B cell (primary cell): Measurements from ENCODE around the gene SNX14. TPM values are rescaled to one million over a fixed set of nuclear protein-coding genes. Genes with fewer than 3 reads are reported as not detected.

Source experiments
- ATAC-seq: fragments of 200-7000 bp; cut with Tn5 transposase; one replicate; pipeline ENCODE4 v1.10.0; 2021; ENCODE audit warnings: low read depth, mild to moderate bottlenecking, moderate number of reproducible peaks, moderate library complexity
- CTCF ChIA-PET: fragments of 350-600 bp; sonication (Branson Sonifier 250); formaldehyde crosslinking; loops from one replicate; lab custom pipeline; 2021; ENCODE audit warnings: antibody characterized with exemption, inconsistent platforms; lab: Charles Lee
- POLR2A ChIA-PET: fragments of 350-600 bp; sonication (Branson Sonifier 250); formaldehyde crosslinking; loops from one replicate; lab custom pipeline; 2021; ENCODE audit warnings: antibody characterized with exemption; lab: Charles Lee
- DNase-seq: peaks from one replicate; pipeline ENCODE4 v3.0.0; 2013
- H2AFZ ChIP-seq: 2 replicates; pipeline ENCODE4 v1.6.1; 2012; ENCODE audit warnings: mild to moderate bottlenecking, low read depth, low read length; ENCODE audit not compliant: insufficient read depth, poor library complexity, severe bottlenecking
- H3K27ac ChIP-seq, 2 donors: 1 replicate in 1 of 2; 2 replicates in 1 of 2; pipeline ENCODE4 v1.5.1; 2012 to 2013; ENCODE audit warnings: low read length in 2 of 2, mild to moderate bottlenecking in 2 of 2, moderate library complexity in 1 of 2
- H3K27me3 ChIP-seq, 4 experiments: fragments of 200-600 bp in 1 of 4; sonication (generic) in 1 of 4; replicated peaks in 1 of 4; 1 replicate in 2 of 4; 2 replicates in 2 of 4; pipeline versions ENCODE4 v1.6.1 to v1.7.0; 2013 to 2016; ENCODE audit warnings: low read length in 3 of 4, mild to moderate bottlenecking in 2 of 4, mixed read lengths in 1 of 4, moderate library complexity in 1 of 4; ENCODE audit not compliant: insufficient read depth in 4 of 4, control insufficient read depth in 3 of 4; ENCODE audit errors: control extremely low read depth in 1 of 4
- H3K36me3 ChIP-seq, 2 experiments: replicated peaks in 1 of 2; 1 replicate in 1 of 2; 2 replicates in 1 of 2; pipeline versions ENCODE4 v1.6.1 to v1.7.1; 2013; ENCODE audit warnings: low read length in 1 of 2; ENCODE audit not compliant: insufficient read depth in 2 of 2, control insufficient read depth in 1 of 2; ENCODE audit errors: control extremely low read depth in 1 of 2, extremely low read depth in 1 of 2
- H3K4me1 ChIP-seq, 2 donors: fragments of 200-600 bp in 1 of 2; sonication (generic) in 1 of 2; 1 replicate in 1 of 2; 2 replicates in 1 of 2; pipeline versions ENCODE4 v1.5.1 to v1.6.1; 2013 to 2017; ENCODE audit warnings: low read length in 2 of 2; ENCODE audit not compliant: control insufficient read depth in 2 of 2, insufficient read depth in 2 of 2
- H3K4me2 ChIP-seq: replicated peaks from 2 replicates; pipeline ENCODE3; 2012; ENCODE audit warnings: mild to moderate bottlenecking, low read depth, low read length; ENCODE audit not compliant: poor library complexity, severe bottlenecking
- H3K4me3 ChIP-seq, 5 experiments: fragments of 200-600 bp in 1 of 5; sonication (generic) in 1 of 5; 1 replicate in 3 of 5; 2 replicates in 2 of 5; pipeline versions ENCODE4 v1.5.1 to v1.7.0; 2011 to 2016; ENCODE audit warnings: low read length in 4 of 5, mild to moderate bottlenecking in 4 of 5, low read depth in 2 of 5, control low read depth in 1 of 5, moderate library complexity in 1 of 5; ENCODE audit not compliant: insufficient read depth in 1 of 5; ENCODE audit errors: control extremely low read depth in 1 of 5, extremely low read depth in 1 of 5
- H3K79me2 ChIP-seq: fragments of 200-600 bp; sonication (generic); one replicate; pipeline ENCODE4 v1.6.0; 2016; ENCODE audit warnings: low read length; ENCODE audit not compliant: control insufficient read depth, insufficient read depth
- H3K9ac ChIP-seq: fragments of 200-600 bp; sonication (generic); 2 replicates; pipeline ENCODE4 v1.6.1; 2017; ENCODE audit warnings: mild to moderate bottlenecking, low read length, moderate library complexity
- H3K9me3 ChIP-seq, 3 donors: one replicate each; pipeline versions ENCODE4 v1.6.1 to v1.7.1; 2013; ENCODE audit warnings: low read length in 2 of 3; ENCODE audit not compliant: control insufficient read depth in 2 of 3, insufficient read depth in 1 of 3; ENCODE audit errors: control extremely low read depth in 1 of 3
- H4K20me1 ChIP-seq: 2 replicates; pipeline ENCODE4 v1.6.0; 2012; ENCODE audit warnings: mild to moderate bottlenecking, low read length; ENCODE audit not compliant: insufficient read depth, control insufficient read depth, poor library complexity, severe bottlenecking
- H3K27ac Mint-ChIP-seq: one replicate; pipeline ENCODE4 v1.8.0; 2021; ENCODE audit warnings: mixed read lengths
- H3K27me3 Mint-ChIP-seq: one replicate; pipeline ENCODE4 v1.8.0; 2021; ENCODE audit warnings: mixed read lengths
- H3K4me1 Mint-ChIP-seq: one replicate; pipeline ENCODE4 v1.8.0; 2021; ENCODE audit warnings: mixed read lengths
- H3K4me3 Mint-ChIP-seq: one replicate; pipeline ENCODE4 v1.8.0; 2021; ENCODE audit warnings: mixed read lengths
- H3K9me3 Mint-ChIP-seq: one replicate; pipeline ENCODE4 v1.8.0; 2022; ENCODE audit warnings: mixed read lengths; ENCODE audit not compliant: insufficient read depth
- CTCF ChIP-seq: fragments of 200-600 bp; IDR thresholded peaks from one replicate; pipeline ENCODE4 v1.8.0; 2022; ENCODE audit warnings: antibody characterized with exemption, mild to moderate bottlenecking
- EZH2 ChIP-seq: IDR thresholded peaks from 2 replicates; pipeline ENCODE4 v1.6.1; 2012; ENCODE audit warnings: borderline replicate concordance, low read depth, mild to moderate bottlenecking, moderate library complexity, low read length; ENCODE audit not compliant: insufficient read depth, poor library complexity, severe bottlenecking
- WGBS: methylation state at CpG from one replicate; pipeline ENCODE4 v1.1.5; 2013; ENCODE audit warnings: missing lambda C conversion rate; ENCODE audit not compliant: insufficient coverage; 5-methylcytosine and 5-hydroxymethylcytosine counted together
- intact Hi-C: fragments of 100-400 bp; cut with micrococcal nuclease; formaldehyde crosslinking; loops from one replicate; pipeline ENCODE4 v1.10.0; 2022
- polyA plus RNA-seq: library from polyadenylated mRNA; depleted of rRNA; stranded (reverse); fragments of >200 nt; gene quantifications from 2 replicates; pipeline ENCODE4 v1.2.3, GENCODE V29; 2012
- total RNA-seq, 2 donors: library from RNA; stranded (reverse); fragments of 120-200 nt in 1 of 2; gene quantifications; 1 replicate in 1 of 2; 2 replicates in 1 of 2; pipeline versions ENCODE4 v1.2.3 to v1.2.4, GENCODE V29; 2013 to 2022

The SNX14 gene
- total and polyA plus RNA-seq, 2 donors (not counting 1 experiment from before 2014, with no cell fraction given) = 36.9 to 80.0 TPM

GRCh38 chr6:85493389-85493788 is 100.3 kb downstream of the SNX14 start:
- no peak for ATAC-seq
- Mint-ChIP-seq H3K4me1 (no peaks in the 10 kb centered on the region), H3K9me3 (peaks cover 9% of the 10 kb centered on the region), H3K4me3 (no peak overlapping the region), H3K27ac (no peak overlapping the region), H3K27me3 (no peaks in the 10 kb centered on the region)
- Histone ChIP-seq H3K9ac (no peak overlapping the region), H3K4me3 (no peak overlapping the region), H2AFZ (no peak overlapping the region), H3K9me3 (peaks cover 0 to 14% (median 7%) of the 10 kb centered on the region in 3 donors), H3K4me1 (no peaks in the 10 kb centered on the region), H4K20me1 (no peaks in the 10 kb centered on the region), H3K27ac (no peak overlapping the region), H3K79me2 (no peaks in the 10 kb centered on the region), H3K27me3 (no peaks in the 10 kb centered on the region), H3K36me3 (no peaks in the 10 kb centered on the region), H3K4me2 (no peak overlapping the region)
- ChIA-PET POLR2A (no interaction called here), CTCF (interaction anchor here (1.1 to 1.9 kb wide), 2 partner anchors 10 to 138 kb away, joined by 6 read pairs; no protein-coding TSS in a partner anchor)
- no CpG with 5 or more reads among the region's 1 CpG for WGBS
- DNase-seq = no peak
- intact Hi-C loops = no loop called here
- TF ChIP-seq EZH2 (no peak), CTCF (no peak)

GRCh38 chr6:85490516-85491248 is 103.0 kb downstream of the SNX14 start:
- Histone ChIP-seq H3K27me3 (no peaks in the 10 kb centered on the region), H3K4me2 (no peak overlapping the region), H2AFZ (no peak overlapping the region), H3K4me3 (no peak overlapping the region), H3K27ac (no peak overlapping the region), H4K20me1 (no peaks in the 10 kb centered on the region), H3K4me1 (no peaks in the 10 kb centered on the region), H3K79me2 (no peaks in the 10 kb centered on the region), H3K36me3 (no peaks in the 10 kb centered on the region), H3K9ac (no peak overlapping the region), H3K9me3 (no peaks in the 10 kb centered on the region)
- TF ChIP-seq EZH2 (no peak), CTCF (no peak)
- ChIA-PET CTCF (no interaction called here), POLR2A (no interaction called here)
- ATAC-seq (no peak), DNase-seq (no peak)
- Mint-ChIP-seq H3K27ac (no peak overlapping the region), H3K4me3 (no peak overlapping the region), H3K9me3 (no peaks in the 10 kb centered on the region), H3K27me3 (no peaks in the 10 kb centered on the region), H3K4me1 (no peaks in the 10 kb centered on the region)
- intact Hi-C loops = no loop called here
- WGBS = 83% methylated on average over 6 of the region's 6 CpGs
